Right ventricle myocardium superior (tissue), 1 donor: ENCODE data around the gene C12orf75. TPM values are rescaled to one million over a fixed set of nuclear protein-coding genes. Genes with fewer than 3 reads are reported as not detected.

ENCODE experiments used
- total RNA-seq: library from RNA; stranded (reverse); fragmentation: NEBNext Ultra II Directional; extraction: Animal tissue kit (Norgen Biotek cat#: 25700); gene quantifications from one replicate; pipeline ENCODE4 v1.2.1, GENCODE V29; 2021
- donor health status: DM: no; HTN: yes; CAD: no; lungs with severe emphysema.

The C12orf75 gene
- total RNA-seq, 1 donor from 2014 or later, result 0.97 TPM

Other genes starting within 250 kb of the C12orf75 start
- 1.3 TPM for gene ALDH1L2, start 246.2 kb upstream of the C12orf75 start, total RNA-seq
- 23.7 TPM for gene WASHC4, start 223.0 kb upstream of the C12orf75 start, total RNA-seq
- 21.6 TPM for gene APPL2, start 94.5 kb upstream of the C12orf75 start, total RNA-seq